Measurements from ENCODE around the gene SELENOI.
A peak's percentile ranks its signal among the peaks of the same experiment; 100 is the strongest.
"Not testable (repeated sequence)": the region's sequence is repeated elsewhere in the genome, so short reads cannot be mapped to it uniquely, and the experiment has no call there.

SELENOI gene

DNA sequence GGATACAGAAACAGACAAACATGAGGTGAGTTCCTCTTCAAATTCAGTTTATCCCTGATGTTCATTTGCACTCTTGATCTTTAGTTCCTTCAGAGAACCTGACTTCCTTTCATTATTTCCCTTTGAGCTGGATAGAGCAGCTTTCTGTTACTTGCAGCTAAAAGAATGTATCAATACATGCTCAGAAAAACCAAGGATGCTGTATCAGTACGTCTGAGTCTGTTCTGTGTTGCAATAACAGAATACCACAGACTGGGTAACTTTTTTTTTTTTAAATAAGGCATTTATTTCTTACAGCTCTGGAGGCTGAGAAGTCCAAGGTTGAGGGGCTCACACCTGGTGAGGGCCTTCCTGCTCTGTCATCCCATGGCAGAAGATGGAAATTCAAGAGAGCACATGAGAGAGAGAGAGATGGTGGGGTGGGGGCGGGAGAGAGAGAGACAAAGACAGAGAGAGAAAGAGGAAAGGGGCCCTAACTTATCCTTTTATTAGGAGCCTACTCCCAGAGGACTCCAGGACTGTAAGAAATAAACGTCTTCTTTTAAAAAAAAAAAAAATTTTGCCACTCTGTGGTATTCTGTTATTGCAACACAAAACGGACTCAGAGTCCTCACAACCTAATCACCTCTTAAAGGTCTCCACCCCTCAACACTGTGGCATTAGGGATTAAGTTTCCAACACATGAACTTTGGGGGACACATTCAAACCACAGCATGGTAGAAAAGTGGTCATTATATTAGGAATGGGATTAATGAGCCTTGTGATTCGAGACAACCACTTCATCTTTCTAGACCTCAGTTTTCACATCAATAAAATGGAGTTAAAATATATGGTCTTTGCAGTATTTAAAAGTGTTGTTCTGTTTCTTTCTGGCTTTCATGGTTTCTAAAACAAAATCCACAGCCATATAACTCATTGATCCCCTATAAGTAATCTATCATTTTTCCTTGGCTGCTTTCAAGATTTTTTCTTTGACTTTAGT is 18.4 kb upstream of the SELENOI start:
- DNase-seq: no peak

DNA sequence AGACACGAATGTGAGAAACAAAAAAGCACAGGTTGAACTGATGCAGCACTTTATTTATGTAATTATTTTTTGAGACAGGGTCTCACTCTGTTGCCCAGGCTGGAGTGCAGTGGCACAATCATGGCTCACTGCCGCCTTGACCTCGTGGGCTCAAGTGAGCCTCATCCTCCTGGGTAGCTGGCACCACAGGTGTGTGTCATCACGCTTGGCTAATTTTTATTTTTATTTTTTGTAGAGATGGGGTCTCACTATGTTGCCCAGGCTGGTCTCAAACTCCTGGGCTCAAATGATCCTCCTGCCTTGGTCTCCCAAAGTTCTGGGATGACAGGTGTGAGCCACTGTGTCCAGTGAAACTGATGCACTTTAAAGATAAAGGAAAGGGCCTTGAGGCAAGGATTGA is 16.9 kb upstream of the SELENOI start:
- DNase-seq: not testable (repeated sequence)

DNA sequence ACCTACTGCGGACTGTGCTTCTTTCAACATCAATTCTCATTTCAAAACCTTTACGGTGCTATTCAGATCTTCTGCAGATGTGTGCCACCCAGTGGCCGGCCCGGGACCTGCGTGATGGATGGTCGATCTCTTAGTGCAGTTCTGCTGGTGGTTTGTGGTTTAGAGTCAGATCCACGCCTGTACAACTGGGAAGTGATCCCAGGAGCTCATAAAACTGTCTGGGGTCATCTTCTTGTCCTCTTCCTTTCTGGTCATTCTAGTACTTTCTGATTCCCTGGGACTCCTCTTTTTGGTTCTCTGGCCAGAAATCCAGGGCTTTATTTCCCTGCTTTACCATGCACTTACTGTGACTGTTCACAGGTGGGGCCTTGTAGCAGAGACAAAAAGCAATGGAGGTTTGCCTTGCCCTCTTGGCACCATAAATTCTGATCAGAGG is 15.8 kb upstream of the SELENOI start:
- peak; percentile 22 for DNase-seq

DNA sequence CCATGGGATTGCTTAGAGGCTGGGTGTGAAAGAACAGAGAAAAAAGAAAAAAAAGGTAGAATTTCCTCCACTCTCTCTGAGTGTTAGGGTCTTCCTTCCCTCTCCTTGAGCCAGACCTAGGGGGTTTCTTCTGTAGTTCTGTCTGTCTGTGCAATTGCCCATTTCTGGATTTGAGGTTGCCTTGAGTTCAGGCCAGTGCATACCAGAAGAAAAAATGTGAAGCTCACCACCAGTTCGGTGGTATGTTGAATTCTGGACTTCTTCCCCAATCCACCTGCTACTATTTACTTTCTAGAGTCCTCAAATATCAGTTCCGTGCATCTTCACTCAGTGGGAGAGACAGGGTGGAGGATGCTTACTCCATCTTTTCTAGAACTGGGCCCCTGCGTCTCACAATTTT is 15.3 kb upstream of the SELENOI start:
- DNase-seq: no peak

DNA sequence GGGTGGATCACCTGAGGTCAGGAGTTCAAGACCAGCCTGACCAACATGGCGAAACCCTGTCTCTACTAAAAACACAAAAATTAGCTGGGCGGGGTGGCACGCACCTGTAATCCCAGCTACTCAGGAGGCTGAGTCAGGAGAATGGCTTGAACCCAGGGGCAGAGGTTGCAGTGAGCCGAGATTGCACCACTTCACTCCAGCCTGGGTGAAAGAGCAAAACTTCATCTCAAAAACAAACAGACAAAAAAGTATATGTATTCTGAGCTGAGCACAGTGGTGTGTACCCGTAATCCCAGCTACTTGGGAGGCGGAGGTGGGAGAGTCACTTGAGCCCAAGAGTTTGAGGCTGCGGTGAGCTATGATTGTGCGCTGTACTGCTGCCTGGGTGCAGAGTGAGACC is 14.6 kb upstream of the SELENOI start:
- DNase-seq: not testable (repeated sequence)

DNA sequence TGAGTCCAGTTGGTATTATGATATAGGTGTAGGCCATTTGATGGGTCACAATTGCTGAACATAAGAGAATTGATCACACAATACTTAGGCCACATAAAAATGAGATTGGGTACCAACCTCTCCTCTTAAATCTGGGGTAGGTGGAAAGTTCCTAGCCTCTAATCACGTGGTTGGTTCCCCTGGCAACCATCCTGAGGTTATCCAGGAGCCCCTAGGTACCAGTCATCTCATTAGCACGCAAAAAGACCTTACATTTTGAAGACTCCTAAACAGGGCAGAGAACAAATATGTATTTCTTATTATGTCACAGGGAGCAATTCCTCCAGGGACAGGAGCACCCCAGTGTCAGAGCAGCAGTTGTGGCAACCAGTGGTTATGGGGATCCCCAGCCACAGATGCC is 12.7 kb upstream of the SELENOI start:
- DNase-seq: no peak

DNA sequence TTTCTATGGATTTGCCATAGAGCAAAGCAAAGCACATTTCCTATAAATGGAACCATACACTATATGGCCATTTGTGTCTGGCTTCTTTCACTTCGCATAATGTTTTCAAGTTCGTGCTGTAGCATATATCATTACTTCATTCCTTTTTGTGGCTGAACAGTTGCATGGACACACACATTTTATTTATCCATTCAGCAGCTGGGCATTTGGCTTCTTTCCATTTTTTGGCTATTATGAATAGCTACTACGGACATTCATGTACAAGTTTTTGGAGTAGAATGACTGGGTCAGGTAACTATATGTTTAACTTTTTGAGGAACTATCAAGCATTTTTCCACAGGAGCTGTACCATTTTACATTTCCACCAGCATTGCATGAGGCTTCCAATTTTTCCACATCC is 10.7 kb upstream of the SELENOI start:
- DNase-seq: no peak

DNA sequence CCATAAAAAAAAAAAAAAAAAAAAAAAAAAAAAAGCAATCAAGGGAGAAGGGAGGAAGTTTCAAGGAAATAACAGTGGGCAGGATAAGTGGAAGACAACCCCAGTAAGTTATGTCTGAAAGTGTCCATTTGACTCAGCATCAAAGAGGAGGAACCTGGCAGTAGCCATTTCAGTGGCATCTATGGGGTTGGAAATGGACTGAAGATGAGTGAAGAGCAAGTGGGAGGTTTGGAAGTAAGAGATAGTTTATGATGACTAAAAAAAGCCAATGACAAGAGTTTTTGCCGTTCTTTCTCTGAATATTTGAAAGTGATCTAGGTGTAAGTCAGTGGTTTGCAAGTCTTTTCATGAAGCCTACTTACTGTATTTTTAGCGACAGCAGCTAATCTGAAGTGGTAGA is 9.2 kb upstream of the SELENOI start:
- DNase-seq: no peak

DNA sequence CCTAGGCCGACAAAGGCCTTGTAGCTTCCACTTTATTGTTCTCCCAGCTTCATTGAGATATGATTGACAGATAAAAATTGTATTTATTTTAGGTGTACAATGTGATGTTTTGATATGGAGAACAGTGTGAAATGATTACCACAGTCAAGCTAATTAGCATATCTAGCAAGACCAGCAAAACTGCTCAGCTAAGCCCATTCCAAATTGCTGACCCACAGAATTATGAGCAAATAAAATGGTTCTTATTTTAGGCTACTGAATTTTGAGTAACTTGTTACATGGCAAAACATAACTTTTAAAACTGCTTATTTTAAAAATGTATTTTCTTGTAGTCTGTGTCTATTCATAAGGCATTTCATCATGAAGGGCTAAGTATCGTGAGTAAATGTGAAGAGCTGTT is 8.6 kb upstream of the SELENOI start:
- no peak for DNase-seq

DNA sequence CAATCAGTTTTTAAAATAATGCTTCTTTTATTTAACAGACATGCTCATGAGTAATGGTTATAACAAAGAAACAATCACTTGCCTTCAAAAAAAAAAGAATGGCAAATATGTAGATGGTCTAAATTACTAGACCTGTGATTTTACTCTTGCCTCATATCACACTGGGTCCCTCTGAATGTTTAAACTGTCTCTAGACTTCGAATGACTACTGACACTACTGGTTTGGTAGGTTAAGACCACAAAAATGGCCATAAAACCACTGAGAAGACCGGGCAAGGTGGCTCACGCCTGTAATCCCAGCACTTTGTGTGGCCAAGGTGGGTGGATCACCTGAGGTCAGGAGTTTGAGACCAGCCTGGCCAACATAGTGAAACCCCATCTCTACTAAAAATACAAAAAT is 5.1 kb upstream of the SELENOI start:
- DNase-seq: no peak

DNA sequence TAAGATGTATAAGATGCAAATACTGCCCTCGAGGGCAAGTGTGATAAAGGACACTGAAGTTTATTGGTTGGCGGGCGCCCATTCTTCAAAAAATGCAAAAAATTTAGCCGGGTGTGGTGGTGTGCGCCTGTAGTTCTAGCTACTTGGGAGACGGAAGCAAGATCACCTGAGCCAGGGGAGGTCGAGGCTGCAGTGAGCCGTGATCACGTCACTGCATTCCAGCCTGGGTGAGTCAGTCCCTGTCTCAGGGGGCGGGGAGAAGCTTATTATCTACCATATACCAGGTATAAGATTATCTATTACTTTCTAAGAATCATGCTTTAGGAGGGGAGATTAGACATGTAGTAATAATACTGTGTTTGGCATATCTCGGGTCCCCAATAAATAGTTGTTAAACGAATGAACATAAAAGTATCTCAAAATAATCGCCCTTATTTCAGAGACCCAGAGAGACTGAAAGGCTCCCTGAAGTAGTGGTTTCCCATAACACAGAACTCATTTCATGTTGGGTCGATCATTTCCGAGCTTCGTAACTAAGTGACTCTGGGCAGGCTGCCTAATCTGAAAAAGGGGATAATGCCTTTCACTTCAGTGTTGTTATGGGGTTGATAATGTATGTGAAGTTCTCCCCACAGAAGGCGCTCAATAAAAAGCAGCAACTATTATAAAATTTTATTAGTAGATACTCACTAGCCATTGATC is 1.2 kb upstream of the SELENOI start:
- DNase-seq: no peak

DNA sequence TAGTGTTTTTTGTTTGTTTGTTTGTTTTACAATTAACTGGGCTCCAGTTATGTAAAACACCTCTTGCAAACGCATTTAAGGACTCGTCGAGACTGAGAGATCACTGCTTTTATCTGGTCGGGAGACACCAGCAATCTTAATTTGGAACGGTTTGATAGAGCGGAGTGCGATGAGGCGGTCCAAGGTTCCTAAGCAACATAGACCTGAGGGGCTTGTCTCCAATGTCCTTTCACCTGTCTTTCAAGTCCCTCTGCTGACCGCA is 729 bp upstream of the SELENOI start:
- no peak for DNase-seq

DNA sequence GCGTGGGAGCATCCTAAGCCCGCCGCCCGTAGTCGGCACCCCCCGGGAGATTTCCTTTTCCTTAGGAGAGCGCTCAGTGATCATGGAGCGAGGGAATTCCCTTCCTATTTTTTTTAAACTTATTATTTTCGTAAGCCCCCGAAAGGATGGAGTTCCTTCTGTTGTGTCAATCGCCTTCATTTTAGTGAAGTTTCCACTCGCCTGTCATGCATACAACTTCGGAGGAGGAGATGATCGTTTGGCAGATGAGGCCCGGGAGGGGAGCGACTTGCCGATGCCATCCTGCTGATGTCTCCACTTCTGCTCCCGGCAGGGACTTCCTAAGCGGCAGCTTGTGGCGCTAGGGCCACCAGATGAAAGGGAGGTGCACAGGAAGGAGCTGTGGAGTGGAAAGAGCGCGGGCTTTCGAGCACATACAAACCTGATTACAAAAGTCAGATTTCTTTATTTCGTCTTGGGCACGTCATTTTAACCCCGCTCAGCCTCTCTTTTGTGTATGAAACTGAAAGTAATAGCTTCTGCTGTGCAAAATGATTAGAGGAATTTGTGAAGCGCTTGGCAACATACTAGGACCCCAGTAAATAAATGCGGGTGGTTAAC is 611 bp downstream of the SELENOI start, which contains the start of gene ADGRF3:
Gene ADGRF3, minus strand, starts transcription at position 336 of the 600 bp plus-strand sequence. CDS start 555 bp downstream, outside the sequence.
- no peak for DNase-seq

DNA sequence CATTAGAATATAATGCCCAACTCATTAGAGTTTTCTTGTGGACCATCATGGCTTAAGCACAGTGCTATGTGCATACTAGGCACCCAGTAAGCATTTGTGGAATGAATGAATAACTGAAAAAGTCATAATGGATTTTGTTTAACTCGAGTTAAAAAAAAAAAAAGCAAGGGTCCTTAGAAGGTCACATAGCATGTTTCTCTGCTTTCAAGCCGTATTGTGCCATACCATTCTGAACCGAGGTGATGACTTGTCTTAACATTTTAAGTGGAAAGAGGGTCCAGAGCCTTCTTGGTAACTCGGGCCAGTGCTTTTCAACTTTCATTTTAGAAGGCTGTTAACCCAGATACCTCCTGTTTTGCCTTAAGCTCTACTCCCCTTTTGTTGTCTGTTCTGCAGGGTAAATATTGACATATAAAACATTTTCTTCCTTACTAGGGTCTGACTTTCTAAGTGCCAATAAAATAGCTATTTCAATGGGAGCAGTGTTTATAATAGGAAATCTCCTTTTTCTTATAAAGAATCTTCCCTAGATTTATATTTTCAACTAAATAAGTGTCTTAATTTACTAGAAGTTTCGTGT is 1.4 kb downstream of the SELENOI start:
- DNase-seq: no peak

DNA sequence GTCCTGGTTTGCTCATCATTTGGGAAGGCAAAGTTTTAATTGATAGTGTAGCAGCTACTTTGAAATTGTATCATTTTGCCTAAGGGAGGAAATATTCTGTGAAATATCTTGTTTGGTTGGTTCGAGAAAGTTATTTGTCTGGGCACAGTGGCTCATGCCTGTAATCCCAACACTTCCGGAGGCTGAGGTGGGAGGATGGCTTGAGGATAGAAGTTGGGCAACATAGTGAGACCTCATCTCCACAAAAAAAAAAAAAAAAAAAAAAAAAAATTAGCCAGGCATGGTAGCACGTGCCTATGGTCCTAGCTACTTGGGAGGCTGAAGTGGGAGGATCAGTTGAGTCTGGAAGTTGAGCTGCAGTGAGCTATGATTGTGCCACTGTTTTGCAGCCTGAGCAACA is 3.7 kb downstream of the SELENOI start:
- DNase-seq: no peak

DNA sequence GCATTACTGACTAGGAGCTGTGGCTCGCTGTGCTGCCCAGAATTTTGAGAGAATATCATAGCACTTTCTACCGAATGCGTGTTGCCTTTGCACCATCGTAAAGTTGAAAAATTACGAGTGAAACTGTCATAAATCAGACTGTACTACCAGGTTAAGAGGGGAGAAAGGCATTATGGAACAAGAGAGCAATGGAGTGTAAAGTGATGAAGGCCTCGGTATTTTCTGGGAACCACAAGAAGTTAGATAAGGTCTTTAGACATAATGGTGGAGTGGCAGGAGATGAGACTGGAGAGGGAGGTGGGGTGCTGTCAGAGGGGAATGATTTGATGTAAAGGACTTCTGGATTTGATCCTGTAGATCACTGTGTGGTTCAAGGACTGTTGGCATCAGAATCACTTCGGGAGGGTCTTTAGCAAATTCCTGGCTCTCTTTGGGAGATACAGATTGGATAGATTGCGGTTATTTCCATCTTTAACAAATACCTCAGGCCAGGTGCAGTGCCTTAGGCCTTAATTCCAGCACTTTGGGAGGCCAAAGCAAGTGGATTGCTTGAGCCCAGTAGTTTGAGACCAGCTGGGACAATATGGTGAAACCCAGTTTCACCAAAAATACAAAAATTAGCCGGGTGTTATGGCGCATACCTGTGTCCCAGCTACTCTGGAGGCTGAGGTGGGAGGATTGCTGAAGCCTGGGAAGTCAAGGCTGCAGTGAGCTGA is 5.6 kb downstream of the SELENOI start:
- DNase-seq: no peak

DNA sequence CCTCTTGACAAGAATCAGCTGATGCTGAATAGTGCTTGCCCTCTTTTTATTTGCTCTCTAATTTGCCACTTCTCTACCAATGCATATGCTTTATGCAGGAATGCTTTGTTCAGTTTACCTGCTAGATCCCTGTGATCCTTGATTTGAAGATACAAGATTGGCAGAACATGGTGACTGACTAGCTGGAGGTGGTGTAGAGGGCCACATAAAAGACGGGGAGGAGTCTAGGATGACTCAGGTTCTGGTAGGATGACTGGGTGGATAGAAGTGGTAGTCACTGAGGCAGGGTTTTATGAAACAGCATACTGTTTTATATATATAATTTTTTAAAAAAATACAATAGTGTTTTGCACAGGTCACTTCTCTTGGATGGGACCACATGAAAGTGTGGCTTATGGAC is 6.9 kb downstream of the SELENOI start:
- DNase-seq: no peak

DNA sequence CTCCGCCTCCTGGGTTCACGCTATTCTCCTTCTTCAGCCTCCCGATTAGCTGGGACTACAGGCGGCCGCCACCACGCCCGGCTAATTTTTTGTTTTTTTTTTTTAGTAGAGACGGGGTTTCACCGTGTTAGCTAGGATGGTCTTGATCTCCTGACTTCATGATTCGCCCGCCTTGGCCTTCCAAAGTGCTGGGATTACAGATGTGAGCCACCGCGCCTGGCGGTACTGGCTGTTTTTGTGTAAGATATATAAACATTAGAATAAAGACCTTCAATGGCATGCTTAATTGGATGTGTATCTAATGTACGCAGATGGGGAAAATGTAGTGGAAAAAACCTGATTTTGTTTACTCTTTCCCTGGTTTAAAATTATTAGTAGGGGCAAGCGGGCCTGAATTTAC is 8.5 kb downstream of the SELENOI start:
- not testable (repeated sequence) for DNase-seq

DNA sequence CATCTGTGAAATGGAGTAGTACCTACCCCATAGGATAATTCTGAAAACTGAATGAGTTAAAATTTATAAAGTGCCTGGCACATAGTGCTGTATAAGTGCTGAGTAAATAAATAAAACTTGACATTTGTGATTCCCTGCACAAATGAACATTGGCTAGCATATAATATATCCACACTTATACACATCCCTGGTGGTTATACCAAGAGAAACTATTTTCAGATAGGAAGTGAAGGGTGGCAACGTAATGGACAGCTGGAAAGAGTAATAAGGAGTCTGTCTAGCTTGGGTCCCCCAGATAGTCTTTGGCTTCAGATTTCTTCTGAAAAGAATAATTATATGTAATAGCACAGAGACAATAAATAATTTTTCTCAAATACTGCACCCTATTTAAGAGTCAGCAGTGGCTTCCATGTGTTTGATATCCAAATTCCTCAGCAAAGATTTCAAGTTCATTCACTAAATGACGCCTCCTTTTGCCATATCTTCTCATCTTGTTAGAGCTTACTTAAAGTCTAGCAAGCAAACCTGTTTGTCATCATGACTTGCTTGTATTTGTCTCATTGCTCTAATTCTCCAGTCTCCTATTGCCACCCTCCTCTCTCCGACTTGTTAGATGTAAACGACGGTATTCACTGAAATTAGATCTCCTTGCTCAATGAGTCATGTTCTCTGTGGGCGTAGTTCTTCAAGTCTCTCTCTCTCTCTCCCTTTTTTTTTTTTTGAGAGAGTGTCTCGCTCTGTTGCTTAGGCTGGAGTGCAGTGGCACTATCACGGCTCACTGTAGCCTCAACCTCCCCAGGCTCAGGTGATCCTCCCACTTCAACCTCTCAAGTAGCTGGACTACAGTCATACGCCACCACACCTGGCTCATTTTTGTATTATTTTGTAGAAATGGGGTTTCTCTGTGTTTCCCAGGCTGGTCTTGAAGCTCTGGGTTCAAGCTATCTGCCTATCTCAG is 9.4 kb downstream of the SELENOI start:
- no peak for DNase-seq

DNA sequence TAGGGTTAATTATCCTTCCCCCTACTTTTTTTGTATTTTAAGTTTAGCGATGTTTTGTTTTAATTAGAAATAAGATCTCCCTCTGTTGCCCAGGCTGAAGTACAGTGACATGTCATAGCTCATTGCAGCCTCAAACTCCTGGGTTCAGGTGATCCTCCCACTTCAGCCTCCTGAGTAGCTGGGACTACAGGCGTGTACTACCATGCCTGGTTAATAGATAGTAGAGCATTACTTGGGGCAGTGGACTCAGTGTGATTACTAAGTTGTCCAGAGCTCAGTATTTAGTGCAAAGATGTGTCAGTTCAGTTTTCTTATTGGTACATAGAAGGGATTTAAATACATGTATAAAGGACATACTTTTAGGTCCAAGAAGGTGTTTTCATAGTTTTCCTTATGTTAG is 10.2 kb downstream of the SELENOI start:
- DNase-seq: no peak

DNA sequence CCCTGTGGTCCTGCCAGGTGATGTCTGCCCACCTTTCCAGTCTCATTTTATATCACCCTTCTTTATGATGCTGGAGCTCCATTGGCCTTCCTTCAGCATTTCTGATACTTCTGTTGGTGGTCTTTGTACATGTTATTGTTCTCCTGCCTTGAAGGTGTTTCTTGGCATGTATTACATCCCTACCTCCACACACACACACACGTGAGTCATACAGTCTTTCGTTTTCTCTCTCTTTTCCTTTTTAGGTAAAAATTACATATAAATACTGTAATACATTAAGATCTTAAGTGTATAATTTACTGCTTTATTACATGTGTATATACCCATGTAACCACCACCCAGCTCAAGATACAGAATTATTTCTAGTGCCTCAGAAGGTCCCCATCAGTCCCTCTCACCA is 10.8 kb downstream of the SELENOI start:
- no peak for DNase-seq
